ENCODE data around the gene AKAP7.

Gene AKAP7

DNA sequence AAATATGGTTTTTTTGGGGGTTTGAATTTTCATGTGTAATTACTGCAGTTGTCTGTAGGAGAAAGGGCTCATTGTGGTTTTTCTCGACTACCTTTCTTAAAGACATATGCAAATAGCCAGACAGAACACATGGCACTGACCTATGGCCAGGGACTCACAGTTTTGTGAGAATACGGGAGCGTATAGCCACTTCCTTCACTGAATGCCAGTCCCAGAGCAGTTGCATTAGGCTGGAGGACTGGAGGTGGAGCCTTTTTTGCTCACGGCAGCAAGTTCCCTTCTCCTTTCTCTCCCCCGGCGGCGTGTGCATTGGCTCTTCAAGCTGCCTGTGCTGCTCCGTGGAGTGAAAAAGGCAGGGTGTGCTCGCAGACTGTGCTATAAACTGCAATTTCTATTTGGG, 114.9 kb downstream of the AKAP7 start:
- H3K36me3 ChIP-seq (ENCODE audit: insufficient read depth, low read length) = no peaks in the 10 kb centered on the region
- H3K4me3 ChIP-seq (ENCODE audit: low read depth, low read length, poor library complexity, severe bottlenecking) = no peak overlapping the region
- no peak overlapping the region for H3K9ac ChIP-seq (ENCODE audit: low read length)
- TF ChIP-seq, protein P1, sequence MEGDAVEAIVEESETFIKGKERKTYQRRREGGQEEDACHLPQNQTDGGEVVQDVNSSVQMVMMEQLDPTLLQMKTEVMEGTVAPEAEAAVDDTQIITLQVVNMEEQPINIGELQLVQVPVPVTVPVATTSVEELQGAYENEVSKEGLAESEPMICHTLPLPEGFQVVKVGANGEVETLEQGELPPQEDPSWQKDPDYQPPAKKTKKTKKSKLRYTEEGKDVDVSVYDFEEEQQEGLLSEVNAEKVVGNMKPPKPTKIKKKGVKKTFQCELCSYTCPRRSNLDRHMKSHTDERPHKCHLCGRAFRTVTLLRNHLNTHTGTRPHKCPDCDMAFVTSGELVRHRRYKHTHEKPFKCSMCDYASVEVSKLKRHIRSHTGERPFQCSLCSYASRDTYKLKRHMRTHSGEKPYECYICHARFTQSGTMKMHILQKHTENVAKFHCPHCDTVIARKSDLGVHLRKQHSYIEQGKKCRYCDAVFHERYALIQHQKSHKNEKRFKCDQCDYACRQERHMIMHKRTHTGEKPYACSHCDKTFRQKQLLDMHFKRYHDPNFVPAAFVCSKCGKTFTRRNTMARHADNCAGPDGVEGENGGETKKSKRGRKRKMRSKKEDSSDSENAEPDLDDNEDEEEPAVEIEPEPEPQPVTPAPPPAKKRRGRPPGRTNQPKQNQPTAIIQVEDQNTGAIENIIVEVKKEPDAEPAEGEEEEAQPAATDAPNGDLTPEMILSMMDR (IDR thresholded peaks at IDR 0.05; ENCODE audit: low read length) = no peak
- no peak for TF ChIP-seq EZH2 (IDR thresholded peaks at IDR 0.05; ENCODE audit: borderline replicate concordance, low read length)
- H3K9me2 ChIP-seq (ENCODE audit: low read depth, low read length) = no peaks in the 10 kb centered on the region
- no peaks in the 10 kb centered on the region for H3K4me1 ChIP-seq (ENCODE audit: insufficient read depth, low read length, severe bottlenecking)
- H3K4me2 ChIP-seq (ENCODE audit: low read length) = no peak overlapping the region
- no peaks in the 10 kb centered on the region for H4K20me1 ChIP-seq (ENCODE audit: insufficient read depth, low read length)
- H3K9me3 ChIP-seq (ENCODE audit: low read length) = no peaks in the 10 kb centered on the region
- H3K79me2 ChIP-seq (ENCODE audit: insufficient read depth, low read length) = no peaks in the 10 kb centered on the region
- H3K27me3 ChIP-seq (ENCODE audit: insufficient read depth, low read length) = no peaks in the 10 kb centered on the region
- H2AFZ ChIP-seq (ENCODE audit: low read length) = no peak overlapping the region
- H3F3A ChIP-seq (ENCODE audit: insufficient read depth, low read length) = no peaks in the 10 kb centered on the region
- no peak overlapping the region for H3K27ac ChIP-seq (ENCODE audit: low read depth, low read length, poor library complexity, severe bottlenecking)

DNA sequence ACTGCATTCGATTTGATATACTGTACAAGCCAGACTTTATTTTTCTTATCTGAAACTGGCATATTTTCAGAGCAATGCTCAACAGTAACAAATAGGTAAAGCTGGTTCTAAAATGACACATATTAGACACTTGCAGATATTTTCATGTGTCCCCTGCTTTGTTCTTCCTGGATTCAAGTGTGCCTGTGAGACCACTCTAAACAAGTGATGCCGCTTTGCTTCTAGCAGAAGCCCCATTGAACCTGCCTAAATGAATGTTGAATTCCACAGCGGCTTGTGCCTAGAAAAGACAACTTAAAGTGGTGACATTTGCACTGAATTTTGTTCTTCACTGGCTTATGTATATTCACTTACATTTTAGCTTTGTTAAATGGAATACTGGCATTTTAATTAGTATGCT, 115.7 kb downstream of the AKAP7 start:
- H3K9ac ChIP-seq (ENCODE audit: low read length) = no peak overlapping the region
- no peaks in the 10 kb centered on the region for H3K4me1 ChIP-seq (ENCODE audit: insufficient read depth, low read length, severe bottlenecking)
- H3K27ac ChIP-seq (ENCODE audit: low read depth, low read length, poor library complexity, severe bottlenecking) = no peak overlapping the region
- H4K20me1 ChIP-seq (ENCODE audit: insufficient read depth, low read length) = no peaks in the 10 kb centered on the region
- H3K4me2 ChIP-seq (ENCODE audit: low read length) = no peak overlapping the region
- TF ChIP-seq, protein P1 (IDR thresholded peaks at IDR 0.05; ENCODE audit: low read length) = no peak
- TF ChIP-seq EZH2 (IDR thresholded peaks at IDR 0.05; ENCODE audit: borderline replicate concordance, low read length) = no peak
- H3K9me3 ChIP-seq (ENCODE audit: low read length) = no peaks in the 10 kb centered on the region
- H3K9me2 ChIP-seq (ENCODE audit: low read depth, low read length) = no peaks in the 10 kb centered on the region
- no peak overlapping the region for H3K4me3 ChIP-seq (ENCODE audit: low read depth, low read length, poor library complexity, severe bottlenecking)
- H3K36me3 ChIP-seq (ENCODE audit: insufficient read depth, low read length) = no peaks in the 10 kb centered on the region
- H2AFZ ChIP-seq (ENCODE audit: low read length) = no peak overlapping the region
- H3F3A ChIP-seq (ENCODE audit: insufficient read depth, low read length) = no peaks in the 10 kb centered on the region
- no peaks in the 10 kb centered on the region for H3K79me2 ChIP-seq (ENCODE audit: insufficient read depth, low read length)
- H3K27me3 ChIP-seq (ENCODE audit: insufficient read depth, low read length) = no peaks in the 10 kb centered on the region

DNA sequence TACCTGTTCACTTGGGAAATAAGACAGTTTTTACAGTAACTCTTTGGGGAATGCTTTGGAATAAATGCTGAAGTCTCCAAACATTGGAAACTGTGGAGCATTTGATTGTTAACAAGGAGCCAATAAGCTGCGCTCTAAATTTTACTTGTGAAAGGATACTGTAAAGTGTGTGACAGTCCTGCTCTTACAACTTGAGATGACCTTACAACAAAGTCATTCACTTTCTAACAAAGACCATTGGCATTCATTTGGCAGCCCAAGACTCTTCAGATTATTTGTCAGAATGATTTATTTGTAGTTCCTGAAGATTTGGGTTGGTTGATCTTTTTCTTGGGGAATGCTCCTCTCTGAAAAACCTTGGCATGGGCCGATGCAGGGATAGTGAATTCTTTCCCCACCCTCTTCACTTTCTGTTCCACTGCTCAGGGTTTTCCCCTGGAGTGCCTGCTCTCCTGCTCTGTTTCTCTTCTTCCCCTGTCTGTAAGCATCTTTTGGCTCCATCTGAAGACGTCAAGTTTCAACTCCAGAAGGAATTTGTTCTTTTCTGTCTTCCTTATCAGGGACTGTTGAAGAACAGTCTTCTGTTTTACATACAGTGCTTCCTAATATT, 116.4 kb downstream of the AKAP7 start:
- Histone ChIP-seq H3K79me2 (ENCODE audit: insufficient read depth, low read length) (no peaks in the 10 kb centered on the region), H3K4me2 (ENCODE audit: low read length) (no peak overlapping the region), H3K9me3 (ENCODE audit: low read length) (no peaks in the 10 kb centered on the region), H3K9me2 (ENCODE audit: low read depth, low read length) (no peaks in the 10 kb centered on the region), H3K4me3 (ENCODE audit: low read depth, low read length, poor library complexity, severe bottlenecking) (no peak overlapping the region), H3K27me3 (ENCODE audit: insufficient read depth, low read length) (no peaks in the 10 kb centered on the region), H3K36me3 (ENCODE audit: insufficient read depth, low read length) (no peaks in the 10 kb centered on the region), H3K27ac (ENCODE audit: low read depth, low read length, poor library complexity, severe bottlenecking) (no peak overlapping the region), H3F3A (ENCODE audit: insufficient read depth, low read length) (no peaks in the 10 kb centered on the region), H3K4me1 (ENCODE audit: insufficient read depth, low read length, severe bottlenecking) (no peaks in the 10 kb centered on the region), H4K20me1 (ENCODE audit: insufficient read depth, low read length) (no peaks in the 10 kb centered on the region), H3K9ac (ENCODE audit: low read length) (no peak overlapping the region), H2AFZ (ENCODE audit: low read length) (no peak overlapping the region)
- no peak for TF ChIP-seq EZH2 (IDR thresholded peaks at IDR 0.05; ENCODE audit: borderline replicate concordance, low read length)
- TF ChIP-seq, protein P1 (IDR thresholded peaks at IDR 0.05; ENCODE audit: low read length) = no peak

Data from OCI-LY1 (cell line).